Measurements from ENCODE around the gene EPB41L4B.

DNA sequence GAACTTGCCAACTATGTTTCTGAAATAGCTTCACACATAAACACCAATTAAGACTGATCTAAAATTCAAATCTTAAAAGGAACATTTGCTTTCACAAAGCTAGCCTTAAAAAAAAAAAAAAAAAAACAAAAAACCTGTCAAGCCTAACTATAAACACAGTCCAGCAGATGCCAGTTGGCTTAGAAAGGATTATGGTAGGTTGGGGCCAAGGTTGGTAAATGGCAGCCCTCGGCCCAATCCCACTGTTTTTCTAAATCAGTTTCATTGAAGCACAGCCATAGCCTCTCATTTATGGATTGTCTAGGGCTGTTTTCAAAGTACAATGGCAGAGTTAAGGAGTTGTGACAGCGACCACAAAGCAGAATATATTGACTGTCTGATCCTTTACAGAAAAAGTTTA, 78.1 kb downstream of the EPB41L4B start:
- TF ChIP-seq, protein P1, sequence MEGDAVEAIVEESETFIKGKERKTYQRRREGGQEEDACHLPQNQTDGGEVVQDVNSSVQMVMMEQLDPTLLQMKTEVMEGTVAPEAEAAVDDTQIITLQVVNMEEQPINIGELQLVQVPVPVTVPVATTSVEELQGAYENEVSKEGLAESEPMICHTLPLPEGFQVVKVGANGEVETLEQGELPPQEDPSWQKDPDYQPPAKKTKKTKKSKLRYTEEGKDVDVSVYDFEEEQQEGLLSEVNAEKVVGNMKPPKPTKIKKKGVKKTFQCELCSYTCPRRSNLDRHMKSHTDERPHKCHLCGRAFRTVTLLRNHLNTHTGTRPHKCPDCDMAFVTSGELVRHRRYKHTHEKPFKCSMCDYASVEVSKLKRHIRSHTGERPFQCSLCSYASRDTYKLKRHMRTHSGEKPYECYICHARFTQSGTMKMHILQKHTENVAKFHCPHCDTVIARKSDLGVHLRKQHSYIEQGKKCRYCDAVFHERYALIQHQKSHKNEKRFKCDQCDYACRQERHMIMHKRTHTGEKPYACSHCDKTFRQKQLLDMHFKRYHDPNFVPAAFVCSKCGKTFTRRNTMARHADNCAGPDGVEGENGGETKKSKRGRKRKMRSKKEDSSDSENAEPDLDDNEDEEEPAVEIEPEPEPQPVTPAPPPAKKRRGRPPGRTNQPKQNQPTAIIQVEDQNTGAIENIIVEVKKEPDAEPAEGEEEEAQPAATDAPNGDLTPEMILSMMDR (IDR thresholded peaks at IDR 0.05), result no peak
- TF ChIP-seq POLR2A (IDR thresholded peaks at IDR 0.05), result no peak
